Astrocyte of the hippocampus (primary cell): ENCODE measurements around the gene HEATR5A.
"Not testable (repeated sequence)": the region's sequence is repeated elsewhere in the genome, so short reads cannot be mapped to it uniquely, and the experiment has no call there.

ENCODE experiments used
- DNase-seq: peaks from one replicate; pipeline ENCODE4 v3.0.0; 2011; ENCODE audit warnings: low read depth, low spot score

Gene HEATR5A

DNA sequence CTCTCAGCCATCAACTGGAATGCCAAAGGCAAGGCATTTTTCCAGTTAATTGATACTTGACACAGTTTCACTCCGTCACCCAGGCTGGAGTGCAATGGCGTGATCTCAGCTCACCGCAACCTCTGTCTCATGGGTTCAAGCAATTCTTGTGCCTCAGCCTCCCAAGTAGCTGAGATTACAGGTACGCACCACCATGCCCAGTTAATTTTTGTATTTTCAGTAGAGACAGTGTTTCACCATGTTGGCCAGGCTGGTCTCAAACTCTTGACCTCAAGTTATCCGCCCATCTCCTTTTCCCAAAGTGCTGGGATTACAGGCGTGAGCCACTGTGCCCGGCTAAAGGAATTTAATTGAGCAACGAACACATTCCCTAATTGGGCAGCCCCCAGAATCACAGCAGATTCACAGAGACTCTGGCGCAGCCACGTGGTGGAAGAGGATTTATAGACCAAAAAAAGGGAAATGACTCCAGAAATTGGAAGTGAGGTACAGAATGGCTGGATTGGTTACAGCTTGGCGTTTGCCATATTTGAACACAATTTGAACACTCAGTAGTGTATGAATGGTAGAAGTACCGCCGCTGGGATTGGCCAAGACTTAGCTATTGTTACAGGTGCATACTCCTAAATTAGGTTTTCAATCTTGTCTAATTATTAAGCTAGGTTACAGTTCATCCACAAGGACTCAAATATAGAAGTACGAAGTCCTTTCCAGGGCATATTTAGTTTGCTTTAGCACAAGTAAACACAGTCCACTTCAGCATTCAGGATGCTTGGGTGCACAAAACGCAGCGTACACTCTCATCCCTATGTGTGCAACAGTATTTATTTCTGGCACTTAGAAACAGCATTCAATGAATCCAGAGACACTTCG, 162.6 kb downstream of the HEATR5A start:
- not testable (repeated sequence) for DNase-seq

DNA sequence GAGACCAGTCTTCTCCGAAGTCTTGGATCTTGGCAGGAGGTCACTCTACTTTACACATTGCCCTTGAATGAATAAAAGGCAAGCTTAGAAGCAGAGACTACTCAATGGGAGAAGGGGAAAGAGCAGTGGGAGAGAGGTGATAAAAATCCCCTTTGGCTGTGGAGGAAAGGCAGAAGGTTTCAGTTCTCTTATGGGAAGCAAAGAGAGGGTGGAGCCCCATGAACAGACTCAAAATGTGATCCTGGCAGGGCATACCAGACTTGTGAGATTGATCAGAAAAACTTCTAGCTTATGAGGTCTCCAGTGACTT, 163.2 kb downstream of the HEATR5A start:
- no peak for DNase-seq

DNA sequence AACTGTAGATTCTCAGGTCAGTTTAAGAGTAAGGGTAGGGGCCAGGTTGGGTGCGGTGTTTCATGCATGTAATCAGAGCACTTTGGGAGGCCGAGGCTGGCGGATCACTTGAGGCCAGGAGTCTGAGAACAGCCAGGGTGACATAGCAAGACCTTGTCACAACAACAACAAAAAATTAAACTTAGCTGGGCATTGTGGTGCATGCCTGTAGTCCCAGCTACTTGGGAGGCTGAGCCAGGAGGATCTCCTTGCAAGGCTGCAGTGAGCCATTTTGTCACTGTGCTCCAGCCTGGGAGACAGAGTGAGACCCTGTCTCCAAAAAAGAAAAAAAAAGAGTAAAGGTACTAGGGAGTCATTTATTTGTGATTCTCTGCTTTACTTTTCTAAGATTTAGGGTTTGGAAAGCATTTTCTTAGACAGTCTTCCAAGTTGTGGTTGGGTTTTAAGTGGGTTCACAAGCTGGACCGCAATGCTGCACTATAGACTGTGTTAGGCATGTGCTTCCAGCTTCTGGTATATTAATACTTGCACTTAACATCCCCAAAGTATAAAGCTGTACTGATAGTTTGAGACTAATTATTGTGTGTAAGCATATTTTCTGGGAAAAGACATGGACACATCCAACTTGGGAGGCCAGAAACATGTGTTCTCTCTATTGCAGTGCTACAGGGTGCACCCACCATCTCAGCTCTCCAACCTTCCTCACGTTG, 163.7 kb downstream of the HEATR5A start:
- DNase-seq, result no peak

DNA sequence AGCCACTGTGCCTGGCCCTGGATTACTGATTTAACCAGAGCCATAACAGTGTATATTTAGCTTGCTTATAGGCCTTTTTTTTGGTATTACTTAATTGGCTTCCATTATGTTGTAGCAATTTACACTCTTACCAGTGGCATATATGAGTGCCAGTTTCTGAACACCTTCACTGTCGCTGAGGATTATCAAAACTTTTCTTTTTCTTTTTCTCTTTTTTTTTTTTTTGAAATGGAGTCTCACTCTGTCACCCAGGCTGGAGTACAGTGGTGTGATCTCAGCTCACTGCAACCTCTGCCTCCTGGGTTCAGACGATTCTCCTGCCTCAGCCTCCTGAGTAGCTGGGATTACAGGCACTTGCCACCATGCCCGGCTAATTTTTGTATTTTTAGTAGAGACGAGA, 164.4 kb downstream of the HEATR5A start:
- DNase-seq, result not testable (repeated sequence)

DNA sequence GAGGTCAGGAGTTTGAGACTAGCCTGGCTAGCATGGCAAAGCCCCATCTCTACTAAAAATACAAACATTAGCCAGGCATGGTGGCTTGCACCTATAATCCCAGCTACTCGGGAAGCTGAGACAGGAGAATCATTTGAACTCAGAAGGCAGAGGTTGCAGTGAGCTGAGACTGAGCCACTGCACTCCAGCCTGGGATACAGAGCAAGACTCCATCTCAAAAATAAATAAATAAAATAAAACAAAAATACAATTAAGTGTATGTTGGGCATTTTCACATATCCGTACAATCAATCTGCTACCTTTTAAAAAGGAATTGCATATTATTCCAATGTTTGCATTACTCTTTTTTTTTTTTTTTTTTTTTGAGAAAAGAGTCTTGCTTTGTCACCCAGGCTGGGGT, 165.1 kb downstream of the HEATR5A start:
- no peak for DNase-seq

DNA sequence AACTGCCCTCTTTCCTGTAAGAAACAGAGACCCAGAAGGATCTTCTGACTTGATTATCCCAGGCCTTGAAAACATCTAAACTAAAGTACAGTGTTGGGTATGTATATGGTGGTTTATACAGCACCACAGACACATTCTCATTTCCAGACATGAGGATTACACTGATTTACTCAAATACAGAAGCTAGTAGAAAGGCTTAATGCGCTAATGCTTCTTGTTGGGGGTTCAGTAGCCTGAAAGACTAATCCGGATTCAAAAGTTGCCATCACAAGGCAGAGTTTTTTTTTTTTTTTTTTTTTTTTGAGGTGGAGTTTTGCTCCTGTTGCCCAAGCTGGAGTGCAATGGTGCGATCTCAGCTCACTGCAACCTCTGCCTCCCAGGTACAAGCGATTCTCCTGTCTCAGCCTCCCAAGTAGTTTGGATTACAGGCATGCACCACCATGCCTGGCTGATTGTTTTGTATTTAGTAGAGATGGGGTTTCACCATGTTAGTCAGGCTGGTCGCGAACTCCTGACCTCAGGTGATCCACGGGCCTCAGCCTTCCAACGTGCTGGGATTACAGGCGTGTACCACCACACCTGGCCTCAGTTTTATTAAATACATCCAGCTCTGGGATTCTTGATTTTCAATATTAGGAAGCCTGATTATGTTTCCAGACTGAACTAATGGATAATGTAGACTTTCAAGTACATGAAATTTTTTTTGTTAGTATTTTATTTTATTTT, 166.4 kb downstream of the HEATR5A start:
- no peak for DNase-seq

DNA sequence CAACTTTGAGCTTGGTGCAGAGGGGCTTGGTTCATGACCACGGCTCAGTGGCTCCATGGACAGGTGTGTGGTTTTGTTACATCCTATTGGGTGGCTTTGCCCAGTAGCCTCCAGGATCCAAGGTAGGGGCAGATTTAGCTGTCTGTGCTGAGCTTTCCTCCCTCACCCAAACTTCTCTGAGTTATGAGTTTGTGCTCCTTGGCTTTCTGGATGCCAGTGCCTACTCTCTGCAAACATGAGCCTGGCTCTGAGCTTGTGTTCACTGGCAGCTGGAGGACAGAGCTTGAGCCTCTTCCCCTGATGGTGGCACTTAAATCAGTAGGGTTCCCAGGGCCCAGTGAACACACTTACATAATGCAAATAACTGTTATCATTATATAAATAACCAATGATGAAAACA, 167.5 kb downstream of the HEATR5A start:
- no peak for DNase-seq

DNA sequence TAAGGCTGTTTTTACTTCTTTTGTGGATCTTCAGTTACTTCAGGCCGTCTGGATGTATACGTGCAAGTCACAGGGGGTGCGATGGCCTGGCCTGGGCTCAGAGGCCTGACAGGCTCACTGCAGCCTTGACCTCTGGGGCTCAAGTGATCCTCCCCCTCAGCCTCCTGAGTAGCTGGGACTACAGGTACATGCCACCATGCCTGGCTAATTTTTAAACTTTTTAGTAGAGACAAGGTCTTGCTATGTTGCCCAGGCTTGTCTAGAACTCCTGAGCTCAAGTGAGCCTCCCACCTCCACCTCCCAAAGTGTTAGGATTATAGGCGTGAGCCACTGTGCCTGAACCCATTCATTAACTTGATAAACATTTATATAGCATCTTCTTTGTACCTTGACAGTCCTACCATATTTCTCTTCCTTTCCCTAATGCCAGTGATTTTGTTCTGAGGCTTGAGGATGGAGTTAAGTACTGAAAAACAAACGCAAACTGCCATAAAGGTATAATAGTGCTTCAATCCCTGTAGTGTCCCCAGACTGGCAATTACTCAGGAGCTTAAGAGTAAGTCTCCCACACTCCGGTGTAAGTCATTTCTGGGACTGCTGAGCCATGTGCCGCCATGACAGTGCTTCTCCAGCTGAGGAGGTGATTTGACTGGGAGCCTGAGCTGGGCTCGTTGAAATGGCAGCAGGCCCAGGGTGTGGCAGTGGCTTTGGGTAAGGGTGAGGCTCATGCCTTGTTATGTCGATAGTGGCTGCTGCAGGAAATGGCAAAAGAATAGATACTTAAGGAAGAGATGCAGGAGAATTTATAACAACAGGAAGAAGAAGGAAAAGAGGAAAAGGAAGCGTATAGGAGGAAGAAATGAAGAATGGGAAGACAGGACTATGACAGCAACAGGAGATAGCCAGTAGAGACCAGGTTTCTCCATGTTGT, 169.1 kb downstream of the HEATR5A start:
- no peak for DNase-seq

DNA sequence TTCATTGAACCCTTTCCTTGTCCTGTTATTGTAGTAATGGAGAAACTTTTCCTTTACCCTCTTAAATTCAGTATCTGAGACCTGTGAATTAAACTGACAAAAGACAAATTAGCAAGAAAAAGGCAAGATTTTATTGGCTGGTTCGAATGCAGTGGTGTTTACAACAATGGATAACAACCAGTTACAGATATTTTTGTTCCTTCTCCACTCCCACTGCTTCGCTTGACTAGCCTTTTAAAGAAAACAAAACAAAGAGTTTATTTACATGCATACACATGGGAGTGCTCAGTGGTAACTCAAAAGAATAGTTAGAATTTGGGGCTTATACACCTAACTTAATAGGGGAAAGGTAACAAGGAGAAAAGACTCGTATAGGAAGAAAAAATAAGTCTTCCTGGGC, 175.7 kb downstream of the HEATR5A start:
- DNase-seq, result no peak

DNA sequence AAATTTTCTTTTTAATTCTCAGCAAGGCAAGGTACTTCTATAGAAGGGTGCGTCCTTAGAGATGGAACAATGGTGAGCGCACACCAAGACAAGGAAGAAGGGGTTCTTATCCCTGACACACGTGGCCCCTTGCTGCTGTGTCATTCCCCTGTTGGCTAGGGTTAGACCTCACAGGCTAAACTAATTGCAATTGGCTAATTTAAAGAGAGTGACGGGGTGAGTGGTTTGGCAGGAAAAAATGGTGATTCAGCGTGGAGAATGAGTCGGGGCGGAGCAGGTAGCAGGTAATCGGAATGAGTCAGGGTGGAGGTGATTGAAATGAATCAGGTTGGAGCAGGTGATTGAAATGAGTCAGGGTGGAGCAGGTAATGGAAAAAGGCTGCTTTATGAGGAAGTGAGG, 176.5 kb downstream of the HEATR5A start:
- DNase-seq, result no peak

DNA sequence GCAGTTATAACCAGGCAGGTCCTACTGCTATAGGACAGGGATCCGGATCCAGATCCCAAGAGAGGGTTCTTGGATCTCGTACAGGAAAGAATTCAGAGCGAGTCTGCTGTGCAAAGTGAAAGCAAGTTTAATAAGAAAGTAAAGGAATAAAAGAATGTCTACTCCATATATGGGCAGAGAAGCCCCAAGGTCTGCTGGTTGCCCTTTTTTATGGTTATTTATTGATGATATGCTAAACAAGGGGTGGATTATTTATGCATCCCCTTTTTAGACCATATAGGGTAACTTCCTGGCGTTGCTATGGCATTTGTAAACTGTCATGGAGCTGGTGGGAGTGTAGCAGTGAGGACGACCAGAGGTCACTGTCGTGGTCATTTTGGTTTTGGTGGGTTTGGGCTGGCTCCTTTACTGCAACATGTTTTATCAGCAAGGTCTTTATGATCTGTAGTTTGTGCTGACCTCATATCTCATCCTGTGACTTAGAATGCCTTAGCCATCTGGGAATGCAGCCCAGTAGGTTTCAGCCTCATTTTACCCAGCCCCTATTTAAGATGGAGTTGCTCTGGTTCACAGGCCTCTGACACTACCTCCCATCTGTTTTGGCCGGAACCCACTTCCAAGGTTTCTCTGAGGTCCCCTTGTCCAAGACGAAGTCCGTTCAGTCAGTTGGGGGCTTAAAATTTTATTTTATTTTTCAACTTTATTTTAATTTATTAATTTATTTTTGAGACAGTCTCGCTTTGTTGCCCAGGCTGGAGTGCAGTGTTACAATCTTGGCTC, 178.0 kb downstream of the HEATR5A start:
- peak; percentile 51 for DNase-seq
